ENCODE results near the gene IFI27.
A peak's percentile ranks its signal among the peaks of the same experiment; 100 is the strongest.
"Not testable (repeated sequence)": the region's sequence is repeated elsewhere in the genome, so short reads cannot be mapped to it uniquely, and the experiment has no call there.

Gene IFI27

GRCh38 chr14:94110552-94111181, at the start of gene IFI27:
IFI27 (plus strand) TSS chr14:94110736.
- DNase-seq (ENCODE audit: low spot score), result peak; percentile 46

DNA sequence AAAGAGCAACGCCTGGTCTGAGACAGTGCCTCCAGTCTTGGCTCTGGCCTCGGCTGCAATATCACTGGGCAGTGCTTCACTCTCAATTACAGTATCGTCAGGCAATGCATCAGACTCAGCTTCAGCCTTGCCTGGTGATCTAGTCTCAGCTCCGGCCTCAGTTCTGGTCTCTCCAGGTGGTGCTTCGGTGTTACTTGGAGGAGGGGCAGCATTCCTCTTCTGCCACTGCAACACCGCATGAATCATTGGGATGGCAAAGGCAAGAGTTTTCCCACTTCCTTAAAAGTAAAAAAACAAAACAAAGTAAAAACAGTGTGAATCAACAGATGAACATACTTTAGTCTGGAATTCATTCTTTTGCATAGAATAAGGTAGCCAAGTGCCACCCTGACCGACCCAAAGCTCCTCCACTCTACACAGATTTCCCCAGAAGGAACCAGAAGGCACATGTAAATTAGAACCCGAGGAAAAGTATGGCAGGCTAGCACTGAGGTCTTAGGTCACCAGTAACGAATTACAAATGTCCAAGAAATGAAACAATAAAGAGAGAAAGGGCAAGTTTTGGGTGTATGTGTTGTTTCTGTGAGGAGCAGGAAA, 48.1 kb upstream of the IFI27 start:
- DNase-seq (ENCODE audit: low spot score), result no peak

DNA sequence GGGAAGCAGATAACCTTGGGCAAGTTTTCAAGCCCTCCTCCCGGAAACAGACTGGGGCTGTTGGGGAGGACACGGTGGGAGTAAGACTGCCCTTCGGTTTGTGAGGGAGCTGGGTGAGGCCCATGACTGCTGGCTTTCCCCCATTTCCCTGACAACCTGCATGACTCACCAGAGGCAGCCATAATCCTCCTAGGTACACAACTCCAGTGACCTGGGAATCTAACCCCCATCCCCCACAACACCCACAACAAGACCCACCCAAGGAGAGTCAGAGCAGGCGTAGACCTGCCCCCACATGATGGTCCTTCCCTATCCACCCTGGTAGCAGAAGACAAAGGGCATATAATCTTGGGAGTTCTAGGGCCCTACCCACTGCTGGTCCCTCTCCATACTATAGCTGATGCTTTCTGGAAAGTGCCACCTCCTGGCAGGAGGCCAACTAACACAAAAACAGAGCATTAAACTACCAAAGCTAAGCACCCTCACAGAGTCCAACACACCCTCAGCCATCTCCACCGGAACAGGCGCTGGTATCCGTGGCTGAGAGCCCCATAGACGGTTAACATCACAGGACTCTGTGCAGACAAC, 44.4 kb upstream of the IFI27 start:
- DNase-seq (ENCODE audit: low spot score), result no peak

- DNase-seq (ENCODE audit: low spot score), result not testable (repeated sequence)
Observed at GRCh38 chr14:94072076-94072475, 38.5 kb upstream of the IFI27 start.

DNA sequence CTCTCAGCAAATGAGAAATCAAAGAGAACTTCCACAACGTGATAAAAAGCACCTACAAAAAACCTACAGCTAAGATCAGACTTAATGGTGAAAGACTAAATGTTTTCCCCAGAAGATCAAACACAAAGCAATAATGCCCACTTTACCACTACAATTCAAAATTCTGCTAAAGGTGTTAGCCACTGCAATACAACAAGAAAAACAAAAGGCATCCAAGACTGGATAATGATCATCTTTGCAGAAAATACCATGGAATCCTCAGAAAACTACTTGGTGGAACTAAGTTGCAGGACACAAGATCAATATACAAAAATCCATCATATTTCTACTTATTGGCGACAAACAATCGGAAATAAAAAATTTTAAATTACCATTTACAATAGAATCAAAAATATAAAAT, 36.0 kb upstream of the IFI27 start:
- DNase-seq (ENCODE audit: low spot score), result no peak

GRCh38 chr14:94075008-94075407, 35.5 kb upstream of the IFI27 start:
- DNase-seq (ENCODE audit: low spot score), result no peak

DNA sequence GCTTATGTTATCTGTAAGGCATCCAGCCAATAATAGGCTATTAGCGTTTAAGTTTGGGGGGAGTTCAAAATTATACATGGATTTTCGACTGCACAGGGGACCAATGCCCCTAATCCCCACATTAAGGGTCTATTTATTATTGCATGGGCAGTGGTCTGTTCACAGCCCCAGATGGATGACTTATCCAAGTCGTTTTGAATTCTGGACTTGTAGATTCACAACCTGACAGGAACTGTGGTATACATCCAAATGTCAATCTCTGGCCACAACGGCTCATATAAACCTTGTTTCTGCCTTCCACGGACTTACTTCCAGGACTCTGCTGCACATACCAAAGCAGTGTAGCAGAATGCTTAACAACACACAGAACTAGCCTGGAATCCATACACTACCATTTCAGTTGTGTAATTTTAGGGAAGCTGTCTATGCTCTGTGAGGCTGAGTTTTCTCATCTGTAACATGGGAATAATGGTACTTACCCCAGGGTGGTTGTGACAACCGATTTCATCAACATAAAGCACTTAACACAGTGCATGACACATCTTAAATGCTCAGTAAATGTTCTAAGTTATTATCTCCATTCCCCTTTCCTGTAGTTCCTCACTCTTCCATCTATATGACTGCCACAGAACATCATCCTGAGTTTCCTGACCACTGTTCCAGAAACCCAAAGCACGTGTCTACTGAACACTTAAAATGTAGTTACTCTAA, 33.3 kb upstream of the IFI27 start:
- no peak for DNase-seq (ENCODE audit: low spot score)

DNA sequence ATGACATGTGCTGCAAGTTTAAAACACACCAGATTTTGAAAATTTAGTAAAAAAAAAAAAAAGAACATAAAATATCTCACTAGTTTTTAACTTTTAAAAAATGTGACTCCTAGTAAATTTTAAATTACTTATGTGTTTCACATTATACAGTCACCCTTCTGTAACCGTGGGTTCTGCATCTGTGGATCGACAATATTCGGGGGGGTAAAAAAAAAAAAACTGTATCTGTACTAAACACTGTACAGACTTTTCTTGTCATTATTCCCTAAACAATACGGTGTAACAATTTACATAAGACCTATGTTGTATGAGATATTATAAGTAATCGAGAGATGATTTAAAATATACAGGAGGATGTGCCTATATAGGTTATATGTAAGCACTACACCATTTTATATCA, 32.7 kb upstream of the IFI27 start:
- DNase-seq (ENCODE audit: low spot score), result no peak

DNA sequence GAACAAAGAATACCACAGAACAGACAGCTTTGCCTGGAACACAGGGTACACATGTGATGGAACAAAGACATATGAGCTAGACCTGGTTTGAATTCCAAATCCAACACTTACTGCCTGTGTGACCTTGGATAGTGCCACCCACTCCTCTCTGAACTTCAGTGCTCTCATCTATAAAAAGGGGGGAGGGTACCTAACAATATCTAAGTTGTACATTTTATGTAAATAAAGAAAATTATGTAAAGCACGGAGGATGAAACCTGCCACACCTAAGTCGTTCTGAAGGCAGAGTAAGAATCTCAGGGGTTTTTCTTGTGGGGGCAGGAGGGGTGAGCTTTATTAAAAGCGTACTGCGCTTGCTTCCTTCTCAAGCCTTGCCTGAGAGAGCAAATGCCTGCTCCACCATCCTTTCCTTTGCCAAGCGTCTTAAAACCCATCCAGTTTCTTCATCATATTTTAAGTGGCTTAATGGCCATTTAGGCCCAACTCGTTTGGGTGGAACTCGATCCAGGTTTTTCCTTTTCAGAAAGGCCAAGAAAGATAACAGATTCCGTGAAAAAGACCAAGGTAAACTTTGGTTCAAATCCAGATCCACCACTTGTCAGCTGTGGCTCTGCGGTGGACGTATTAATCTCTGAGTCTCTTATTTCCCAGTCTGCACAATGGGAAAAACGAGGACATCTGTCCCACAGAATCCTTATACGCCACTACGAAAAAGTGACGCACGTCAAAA, 30.5 kb upstream of the IFI27 start:
- DNase-seq (ENCODE audit: low spot score), result no peak

DNA sequence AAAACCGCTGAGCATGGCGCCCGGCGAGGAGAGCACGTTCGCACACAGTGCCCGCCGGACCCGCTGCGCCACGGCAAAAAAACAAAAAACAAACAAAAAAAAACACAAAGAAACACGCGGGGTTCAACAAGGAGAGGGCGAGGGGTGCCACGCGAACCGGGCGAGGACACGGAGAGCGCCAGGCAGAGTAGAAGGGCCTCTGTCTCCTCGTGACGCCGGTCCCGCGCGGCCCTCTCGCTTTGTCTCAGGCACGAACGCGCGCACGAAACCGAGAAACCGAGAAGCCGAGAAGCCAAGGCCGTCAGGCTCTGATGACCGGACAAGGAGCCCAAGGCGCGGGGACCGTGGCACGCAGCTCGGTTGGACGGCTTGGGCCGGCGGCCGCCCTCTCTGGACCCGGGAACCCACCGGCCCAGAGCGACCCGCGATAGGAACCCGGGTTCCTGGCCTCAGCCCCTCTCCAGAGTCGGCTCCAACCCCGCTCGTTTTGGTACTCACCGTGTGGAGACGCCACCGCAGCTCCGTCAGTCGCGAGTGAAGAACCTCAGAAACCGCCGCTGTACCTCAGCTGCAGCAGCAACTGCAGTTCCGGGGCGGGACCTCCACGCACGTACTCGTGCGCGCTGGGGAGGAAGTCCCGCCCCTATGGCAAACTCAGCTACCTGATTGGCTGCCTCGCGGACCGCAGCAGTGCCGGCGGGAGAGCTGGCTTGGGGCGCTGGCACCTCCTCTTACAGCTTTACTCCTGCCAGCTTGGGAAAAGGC, 29.7 kb upstream of the IFI27 start, which contains the start of the genes DDX24 and IFI27L1:
DDX24 (minus strand) TSS at position 582 of the 765 bp plus-strand sequence. CDS start 1,460 bp downstream, outside the sequence.
IFI27L1 (plus strand) TSS at position 690 of the 765 bp plus-strand sequence. CDS start 15,628 bp downstream, outside the sequence.
- DNase-seq (ENCODE audit: low spot score), result peak; percentile 96

- DNase-seq (ENCODE audit: low spot score), result no peak
Observed at GRCh38 chr14:94081386-94081820, 29.1 kb upstream of the IFI27 start.

- DNase-seq (ENCODE audit: low spot score), result no peak
Observed at GRCh38 chr14:94087891-94088290, 22.6 kb upstream of the IFI27 start.

DNA sequence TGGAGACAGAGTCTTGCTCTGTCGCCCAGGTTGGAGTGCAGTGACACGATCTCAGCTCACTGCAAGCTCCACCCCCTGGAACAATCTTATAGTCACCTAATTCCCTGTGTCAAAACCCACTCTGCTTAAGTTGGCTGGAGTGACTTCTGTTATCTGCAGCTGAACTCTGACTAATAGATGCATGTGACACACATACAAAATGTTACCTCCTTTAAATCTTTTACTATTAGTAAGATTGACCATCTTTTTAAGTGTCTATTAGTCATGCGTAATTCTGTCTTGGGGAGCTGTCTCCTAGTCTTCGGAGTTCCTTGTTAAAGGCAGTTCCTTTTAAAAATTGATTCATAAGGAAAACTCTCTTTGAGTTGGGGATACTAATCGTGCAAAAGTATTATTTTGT, 22.0 kb upstream of the IFI27 start:
- no peak for DNase-seq (ENCODE audit: low spot score)

DNA sequence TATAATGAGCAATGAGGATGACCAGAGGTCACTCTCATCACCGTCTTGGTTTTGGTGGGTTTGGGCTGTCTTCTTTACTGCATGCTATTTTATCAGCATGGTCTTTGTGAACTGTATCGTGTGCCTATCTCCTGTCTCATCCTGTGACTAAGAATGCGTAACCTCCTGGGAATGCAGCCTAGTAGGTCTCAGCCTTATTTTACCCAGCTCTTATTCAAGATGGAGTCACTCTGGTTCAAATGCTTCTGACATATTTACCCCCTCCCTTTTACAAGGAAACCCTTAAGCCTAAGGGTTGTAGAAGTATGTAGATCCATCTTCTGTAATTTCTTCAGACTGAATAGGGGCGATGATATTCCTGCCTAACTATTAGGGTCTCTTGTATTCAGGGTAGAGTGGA, 21.1 kb upstream of the IFI27 start:
- DNase-seq (ENCODE audit: low spot score), result no peak

- no peak for DNase-seq (ENCODE audit: low spot score)
Observed at GRCh38 chr14:94093418-94093817, 17.1 kb upstream of the IFI27 start.

- no peak for DNase-seq (ENCODE audit: low spot score)
Observed at GRCh38 chr14:94097091-94097490, 13.4 kb upstream of the IFI27 start.

- no peak for DNase-seq (ENCODE audit: low spot score)
Observed at GRCh38 chr14:94098326-94098992, 12.1 kb upstream of the IFI27 start.

- DNase-seq (ENCODE audit: low spot score), result no peak
Observed at GRCh38 chr14:94099006-94099405, 11.5 kb upstream of the IFI27 start.

- DNase-seq (ENCODE audit: low spot score), result no peak
Observed at GRCh38 chr14:94100847-94101246, 9.7 kb upstream of the IFI27 start.

DNA sequence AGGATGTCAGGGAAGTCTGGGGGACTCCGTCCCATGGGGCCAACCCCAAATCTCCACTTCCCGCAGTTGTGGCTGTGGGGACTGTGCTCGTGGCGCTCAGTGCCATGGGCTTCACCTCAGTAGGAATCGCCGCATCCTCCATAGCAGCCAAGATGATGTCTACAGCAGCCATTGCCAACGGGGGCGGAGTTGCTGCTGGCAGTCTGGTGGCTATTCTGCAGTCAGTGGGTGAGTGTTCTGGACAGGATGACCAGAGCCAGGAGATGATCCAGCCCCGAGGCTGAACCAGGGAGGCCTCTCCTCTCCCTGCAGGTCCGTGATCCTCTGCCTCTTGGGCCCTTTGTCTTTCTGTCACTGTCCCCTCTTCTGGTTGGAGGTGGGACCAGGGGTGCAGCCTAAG, 8.8 kb upstream of the IFI27 start:
- peak; percentile 59 for DNase-seq (ENCODE audit: low spot score)

All from left forelimb (tissue), 1 donor.